T1000 (cell line): ENCODE data around the gene ARAP1.

Experiments used
- DNase-seq: peaks from one replicate; lab custom pipeline; 2025; ENCODE audit warnings: mixed read lengths; lab: John Stamatoyannopoulos, UW

The ARAP1 gene

GRCh38 chr11:72779495-72780128, 27.4 kb upstream of the ARAP1 start:
- DNase-seq = no peak

- DNase-seq = no peak
Observed at GRCh38 chr11:72778535-72779494, 26.6 kb upstream of the ARAP1 start.

GRCh38 chr11:72777755-72778278, 25.6 kb upstream of the ARAP1 start:
- DNase-seq = no peak

- no peak for DNase-seq
Observed at GRCh38 chr11:72776844-72777754, 24.9 kb upstream of the ARAP1 start.

GRCh38 chr11:72776117-72776843, 24.1 kb upstream of the ARAP1 start:
- DNase-seq = no peak

GRCh38 chr11:72775288-72776110, 23.3 kb upstream of the ARAP1 start:
- no peak for DNase-seq

GRCh38 chr11:72774499-72774898, 22.3 kb upstream of the ARAP1 start:
- DNase-seq = no peak

GRCh38 chr11:72773696-72774095, 21.5 kb upstream of the ARAP1 start:
- DNase-seq = no peak

GRCh38 chr11:72773291-72773690, 21.1 kb upstream of the ARAP1 start:
- peak; percentile 63 for DNase-seq

GRCh38 chr11:72772059-72772458, 19.9 kb upstream of the ARAP1 start:
- DNase-seq = no peak

- peak; percentile 39 for DNase-seq
Observed at GRCh38 chr11:72771507-72771906, 19.3 kb upstream of the ARAP1 start.

GRCh38 chr11:72770799-72771198, 18.6 kb upstream of the ARAP1 start:
- no peak for DNase-seq

- DNase-seq = no peak
Observed at GRCh38 chr11:72769680-72770079, 17.5 kb upstream of the ARAP1 start.

GRCh38 chr11:72768581-72768980, 16.4 kb upstream of the ARAP1 start:
- DNase-seq = no peak

GRCh38 chr11:72767203-72768062, 15.2 kb upstream of the ARAP1 start:
- DNase-seq = no peak

GRCh38 chr11:72766152-72766902, 14.1 kb upstream of the ARAP1 start:
- DNase-seq = no peak

- DNase-seq = no peak
Observed at GRCh38 chr11:72764503-72764902, 12.3 kb upstream of the ARAP1 start.

GRCh38 chr11:72763823-72764222, 11.6 kb upstream of the ARAP1 start:
- no peak for DNase-seq
